Neuronal stem cell (in vitro differentiated cells): ENCODE measurements around the gene CEP44.

Experiments
- DNase-seq: peaks from one replicate; pipeline ENCODE4 v3.0.0-alpha.2; 2013; ENCODE audit warnings: low spot score
- H2AFZ ChIP-seq: one replicate; pipeline ENCODE4 v1.6.1; 2013; ENCODE audit warnings: mild to moderate bottlenecking, low read length, inconsistent platforms
- H2AK5ac ChIP-seq: 2 replicates; pipeline ENCODE4 v1.6.1; 2013; ENCODE audit warnings: low read depth, mild to moderate bottlenecking, inconsistent platforms, low read length, moderate library complexity, mixed read lengths
- H2BK120ac ChIP-seq: 2 replicates; pipeline ENCODE4 v1.6.1; 2013; ENCODE audit warnings: low read depth, mild to moderate bottlenecking, inconsistent platforms, low read length, moderate library complexity, mixed read lengths
- H2BK12ac ChIP-seq: one replicate; pipeline ENCODE4 v1.6.1; 2013; ENCODE audit warnings: low read length, inconsistent platforms
- H2BK15ac ChIP-seq: 2 replicates; pipeline ENCODE4 v1.6.1; 2013; ENCODE audit warnings: mild to moderate bottlenecking, low read length, inconsistent platforms, mixed read lengths
- H2BK5ac ChIP-seq: one replicate; pipeline ENCODE4 v1.6.1; 2013; ENCODE audit warnings: inconsistent platforms, mild to moderate bottlenecking, low read length, moderate library complexity
- H3K14ac ChIP-seq: one replicate; pipeline ENCODE4 v1.6.1; 2013; ENCODE audit warnings: low read length, inconsistent platforms
- H3K18ac ChIP-seq: 2 replicates; pipeline ENCODE4 v1.6.1; 2013; ENCODE audit warnings: low read length, inconsistent platforms
- H3K23ac ChIP-seq: 2 replicates; pipeline ENCODE4 v1.6.1; 2013; ENCODE audit warnings: low read depth, mild to moderate bottlenecking, mixed read lengths, low read length, inconsistent platforms; ENCODE audit not compliant: poor library complexity
- H3K27ac ChIP-seq: replicated peaks from 3 replicates; pipeline ENCODE4 v1.5.1; 2013; ENCODE audit warnings: low read length, inconsistent platforms
- H3K27me3 ChIP-seq, 3 experiments: 2 replicates each; pipeline ENCODE4 v1.6.1; 2013; ENCODE audit warnings: low read length in 3 of 3, mild to moderate bottlenecking in 2 of 3, inconsistent platforms in 1 of 3, low read depth in 1 of 3, mixed read lengths in 1 of 3, moderate library complexity in 1 of 3; ENCODE audit not compliant: control insufficient read depth in 3 of 3, insufficient read depth in 3 of 3
- H3K36me3 ChIP-seq, 2 donors: replicated peaks in 1 of 2; 2 replicates each; pipeline ENCODE4 v1.6.1; 2013; ENCODE audit warnings: low read length in 2 of 2; ENCODE audit not compliant: control insufficient read depth in 2 of 2, insufficient read depth in 2 of 2
- H3K4ac ChIP-seq: 2 replicates; pipeline ENCODE4 v1.6.1; 2013; ENCODE audit warnings: inconsistent platforms, mild to moderate bottlenecking, low read length, moderate library complexity
- H3K4me1 ChIP-seq, 2 donors: 1 replicate in 1 of 2; 2 replicates in 1 of 2; pipeline ENCODE4 v1.6.1; 2013; ENCODE audit warnings: low read length in 2 of 2, low read depth in 1 of 2; ENCODE audit not compliant: control insufficient read depth in 2 of 2, insufficient read depth in 1 of 2
- H3K4me2 ChIP-seq: one replicate; pipeline ENCODE4 v1.6.1; 2013; ENCODE audit warnings: mild to moderate bottlenecking, low read length, inconsistent platforms; ENCODE audit not compliant: insufficient read depth, poor library complexity, severe bottlenecking
- H3K4me3 ChIP-seq, 2 donors: 2 replicates each; pipeline ENCODE4 v1.5.1; 2013; ENCODE audit warnings: low read length in 2 of 2, mild to moderate bottlenecking in 2 of 2, inconsistent platforms in 1 of 2, moderate library complexity in 1 of 2
- H3K79me1 ChIP-seq: one replicate; pipeline ENCODE4 v1.6.1; 2013; ENCODE audit warnings: low read depth, mild to moderate bottlenecking, inconsistent platforms, low read length, moderate library complexity
- H3K9ac ChIP-seq: one replicate; pipeline ENCODE4 v1.6.1; 2013; ENCODE audit warnings: mild to moderate bottlenecking, low read depth, low read length, inconsistent platforms; ENCODE audit not compliant: poor library complexity
- H3K9me3 ChIP-seq, 2 donors: replicated peaks in 1 of 2; 2 replicates each; pipeline versions ENCODE3 to v1.6.1; 2013; ENCODE audit warnings: low read length in 2 of 2, mild to moderate bottlenecking in 2 of 2, inconsistent platforms in 1 of 2, low read depth in 1 of 2, mixed read lengths in 1 of 2, moderate library complexity in 1 of 2; ENCODE audit not compliant: control insufficient read depth in 2 of 2, insufficient read depth in 1 of 2
- H4K8ac ChIP-seq: one replicate; pipeline ENCODE4 v1.6.1; 2013; ENCODE audit warnings: low read depth, mild to moderate bottlenecking, inconsistent platforms, low read length, moderate library complexity
- H4K91ac ChIP-seq: one replicate; pipeline ENCODE4 v1.6.1; 2013; ENCODE audit warnings: low read length, low read depth, mild to moderate bottlenecking, inconsistent platforms; ENCODE audit not compliant: poor library complexity
- WGBS, 2 donors: extraction: QIAGEN DNeasy Blood & Tissue Kit; methylation state at CpG; one replicate each; pipeline ENCODE4 v1.1.7; 2013; ENCODE audit warnings: missing lambda C conversion rate in 2 of 2, mixed read lengths in 1 of 2; ENCODE audit not compliant: insufficient read length in 2 of 2, insufficient replicate concordance in 1 of 2; ENCODE audit errors: extremely low coverage in 2 of 2; 5-methylcytosine and 5-hydroxymethylcytosine counted together

Gene CEP44

GRCh38 chr4:174320494-174321199 is 36.9 kb downstream of the CEP44 start:
- Histone ChIP-seq H4K91ac (no peak overlapping the region), H3K79me1 (peaks cover 2% of the 10 kb centered on the region), H3K9me3 (no peaks in the 10 kb centered on the region), H2AFZ (no peak overlapping the region), H4K8ac (no peak overlapping the region), H3K4ac (no peak overlapping the region), H3K27ac (no peak overlapping the region), H2BK5ac (no peak overlapping the region), H2BK120ac (no peak overlapping the region), H3K9ac (no peak overlapping the region), H2AK5ac (no peak overlapping the region), H3K4me2 (no peak overlapping the region), H2BK12ac (no peak overlapping the region), H3K27me3 (no peaks in the 10 kb centered on the region), H3K4me1 (no peaks in the 10 kb centered on the region), H3K4me3 (no peak overlapping the region), H3K18ac (no peak overlapping the region), H3K14ac (no peak overlapping the region), H3K23ac (no peak overlapping the region), H3K36me3 (peaks cover 0 to 42% of the 10 kb centered on the region in 2 donors), H2BK15ac (no peak overlapping the region)
- WGBS, 2 donors, result no CpG with 5 or more reads among the region's 5 CpGs
- no peak for DNase-seq

- H3K79me1 ChIP-seq, result no peaks in the 10 kb centered on the region
Measured at GRCh38 chr4:174324236-174324635, 40.5 kb downstream of the CEP44 start.

GRCh38 chr4:174324725-174325124 is 41.0 kb downstream of the CEP44 start:
- H3K18ac ChIP-seq, result no peak overlapping the region
- no peak overlapping the region for H3K23ac ChIP-seq
- H4K91ac ChIP-seq, result no peak overlapping the region
- H3K27me3 ChIP-seq, result no peaks in the 10 kb centered on the region
- no peak overlapping the region for H3K27ac ChIP-seq
- H3K9ac ChIP-seq, result no peak overlapping the region
- no peak overlapping the region for H2BK12ac ChIP-seq
- no peak overlapping the region for H2AK5ac ChIP-seq
- no peak overlapping the region for H3K4ac ChIP-seq
- no peak overlapping the region for H3K14ac ChIP-seq
- H2BK5ac ChIP-seq, result no peak overlapping the region
- peaks cover 0 to 10% of the 10 kb centered on the region in 2 donors for H3K36me3 ChIP-seq
- H2BK15ac ChIP-seq, result no peak overlapping the region
- no peak overlapping the region for H2AFZ ChIP-seq
- no peak overlapping the region for H3K4me2 ChIP-seq
- no CpG with 5 or more reads among the region's 2 CpGs for WGBS, 2 donors
- no peaks in the 10 kb centered on the region for H3K79me1 ChIP-seq
- DNase-seq, result no peak
- H3K4me3 ChIP-seq, result no peak overlapping the region
- H3K9me3 ChIP-seq, result no peaks in the 10 kb centered on the region
- H3K4me1 ChIP-seq, result no peaks in the 10 kb centered on the region
- H2BK120ac ChIP-seq, result no peak overlapping the region
- H4K8ac ChIP-seq, result no peak overlapping the region

More at GRCh38 chr4:174324236-174324635, 40.5 kb downstream of the CEP44 start:
- no peaks in the 10 kb centered on the region for H3K4me1 ChIP-seq
- H3K27ac ChIP-seq, result no peak overlapping the region
- no peaks in the 10 kb centered on the region for H3K27me3 ChIP-seq
- no peak overlapping the region for H2BK12ac ChIP-seq
- H3K4me2 ChIP-seq, result no peak overlapping the region
- WGBS, 2 donors, result no CpG with 5 or more reads among the region's 1 CpG
- H3K14ac ChIP-seq, result no peak overlapping the region
- H4K91ac ChIP-seq, result no peak overlapping the region
- H2BK15ac ChIP-seq, result no peak overlapping the region
- H3K4ac ChIP-seq, result no peak overlapping the region
- H4K8ac ChIP-seq, result no peak overlapping the region
- no peak overlapping the region for H3K23ac ChIP-seq
- no peak overlapping the region for H2BK5ac ChIP-seq
- no peak overlapping the region for H2AK5ac ChIP-seq
- H3K9me3 ChIP-seq, result no peaks in the 10 kb centered on the region
- H2AFZ ChIP-seq, result no peak overlapping the region
- H3K9ac ChIP-seq, result no peak overlapping the region
- no peak overlapping the region for H3K18ac ChIP-seq
- DNase-seq, result no peak
- H3K4me3 ChIP-seq, result no peak overlapping the region
- no peak overlapping the region for H2BK120ac ChIP-seq
- H3K36me3 ChIP-seq, result peaks cover 0 to 14% of the 10 kb centered on the region in 2 donors

- Histone ChIP-seq H3K23ac (no peak overlapping the region), H3K4me3 (no peak overlapping the region), H3K9ac (no peak overlapping the region), H2BK5ac (no peak overlapping the region), H3K36me3 (no peaks in the 10 kb centered on the region), H2BK15ac (no peak overlapping the region), H3K9me3 (no peaks in the 10 kb centered on the region), H4K91ac (no peak overlapping the region), H3K79me1 (no peaks in the 10 kb centered on the region), H3K27ac (no peak overlapping the region), H3K14ac (no peak overlapping the region), H2BK120ac (no peak overlapping the region), H2BK12ac (no peak overlapping the region), H3K4me1 (peaks cover 0 to 6% of the 10 kb centered on the region in 2 donors), H3K18ac (no peak overlapping the region), H2AK5ac (no peak overlapping the region), H3K4ac (no peak overlapping the region), H4K8ac (no peak overlapping the region), H2AFZ (no peak overlapping the region), H3K27me3 (no peaks in the 10 kb centered on the region), H3K4me2 (no peak overlapping the region)
- DNase-seq, result no peak
- 100% methylated on average over 1 of the region's 4 CpGs; no CpG with 5 or more reads in 1 of the 2 donors for WGBS, 2 donors
Measured at GRCh38 chr4:174332741-174333493, 49.2 kb downstream of the CEP44 start.
